ENCODE data around the gene YY1. TPM values are rescaled to one million over a fixed set of nuclear protein-coding genes. Genes with fewer than 3 reads are reported as not detected.
A peak's percentile ranks its signal among the peaks of the same experiment; 100 is the strongest.

YY1 gene
- total and polyA plus RNA-seq, 9 of the 15 experiments (the other 6 are each of a cell fraction or from before 2014, with no cell fraction given), result 20.8 to 74.2 (median 46.7) TPM

- TF ChIP-seq, protein P1, sequence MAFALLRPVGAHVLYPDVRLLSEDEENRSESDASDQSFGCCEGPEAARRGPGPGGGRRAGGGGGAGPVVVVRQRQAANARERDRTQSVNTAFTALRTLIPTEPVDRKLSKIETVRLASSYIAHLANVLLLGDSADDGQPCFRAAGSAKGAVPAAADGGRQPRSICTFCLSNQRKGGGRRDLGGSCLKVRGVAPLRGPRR (CRISPR knock-in tag; IDR thresholded peaks at IDR 0.05), result no peak
- no peak for TF ChIP-seq CGGBP1 (CRISPR knock-in tag; IDR thresholded peaks at IDR 0.05)
- no peak for TF ChIP-seq MTA1 (IDR thresholded peaks at IDR 0.05; ENCODE audit: borderline replicate concordance)
- TF ChIP-seq, protein P2, sequence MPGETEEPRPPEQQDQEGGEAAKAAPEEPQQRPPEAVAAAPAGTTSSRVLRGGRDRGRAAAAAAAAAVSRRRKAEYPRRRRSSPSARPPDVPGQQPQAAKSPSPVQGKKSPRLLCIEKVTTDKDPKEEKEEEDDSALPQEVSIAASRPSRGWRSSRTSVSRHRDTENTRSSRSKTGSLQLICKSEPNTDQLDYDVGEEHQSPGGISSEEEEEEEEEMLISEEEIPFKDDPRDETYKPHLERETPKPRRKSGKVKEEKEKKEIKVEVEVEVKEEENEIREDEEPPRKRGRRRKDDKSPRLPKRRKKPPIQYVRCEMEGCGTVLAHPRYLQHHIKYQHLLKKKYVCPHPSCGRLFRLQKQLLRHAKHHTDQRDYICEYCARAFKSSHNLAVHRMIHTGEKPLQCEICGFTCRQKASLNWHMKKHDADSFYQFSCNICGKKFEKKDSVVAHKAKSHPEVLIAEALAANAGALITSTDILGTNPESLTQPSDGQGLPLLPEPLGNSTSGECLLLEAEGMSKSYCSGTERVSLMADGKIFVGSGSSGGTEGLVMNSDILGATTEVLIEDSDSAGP (CRISPR knock-in tag; IDR thresholded peaks at IDR 0.05), result no peak
- TF ChIP-seq ATF1 (CRISPR knock-in tag; IDR thresholded peaks at IDR 0.05), result no peak
- peak; percentile 5; the same call in 1 of the 2 replicates for TF ChIP-seq ATF1 (tag; IDR thresholded peaks at IDR 0.05)
- no peak for TF ChIP-seq RBM22 (IDR thresholded peaks at IDR 0.05; ENCODE audit: low read depth, low read length, poor library complexity, severe bottlenecking)
- TF ChIP-seq ATF7 (IDR thresholded peaks at IDR 0.05), result no peak
- peak; percentile 74; the same call in 1 of the 2 replicates for TF ChIP-seq NCOA1 (IDR thresholded peaks at IDR 0.05; ENCODE audit: low read depth)
- no peak for TF ChIP-seq ZNF79 (CRISPR knock-in tag; IDR thresholded peaks at IDR 0.05; ENCODE audit: low read depth)
- 0 out of 2 replicates have a peak, but pooled peaks have one; percentile 20 for TF ChIP-seq NFIC (IDR thresholded peaks at IDR 0.05)
- TF ChIP-seq BDP1 (IDR thresholded peaks at IDR 0.05; ENCODE audit: insufficient read depth, insufficient read length), result no peak
- no peak for TF ChIP-seq MAFK (IDR thresholded peaks at IDR 0.05; ENCODE audit: low read length)
- no peak for TF ChIP-seq SAFB (IDR thresholded peaks at IDR 0.05; ENCODE audit: borderline replicate concordance, low read depth, low read length)
- TF ChIP-seq SIN3B (IDR thresholded peaks at IDR 0.05; ENCODE audit: low read depth), result peak; percentile 50; the same call in 1 of the 2 replicates
- TF ChIP-seq PRDM10 (IDR thresholded peaks at IDR 0.05; ENCODE audit: partially characterized antibody), result no peak
- TF ChIP-seq HDGF (IDR thresholded peaks at IDR 0.05), result no peak
- TF ChIP-seq EP300 (IDR thresholded peaks at IDR 0.05; ENCODE audit: low read length), result peak; percentile 33; the same call in 1 of the 2 replicates
- 0 out of 4 replicates have a peak, but pooled peaks of 1 of the 2 experiments have one; percentile 27 for TF ChIP-seq SIX5 (IDR thresholded peaks at IDR 0.05; ENCODE audit: borderline replicate concordance in 1 of 2, insufficient read depth in 1 of 2, low read depth in 1 of 2, low read length in 2 of 2)
- peak; percentile 61 for TF ChIP-seq PCBP1 (IDR thresholded peaks at IDR 0.05; ENCODE audit: low read depth, low read length, poor library complexity, severe bottlenecking)
- TF ChIP-seq CCNT2 (IDR thresholded peaks at IDR 0.05; ENCODE audit: borderline replicate concordance, extremely low read depth, insufficient read length, low read depth, low read length), result peak; percentile 71
- no peak for TF ChIP-seq TAL1 (IDR thresholded peaks at IDR 0.05)
- TF ChIP-seq GATAD2B (IDR thresholded peaks at IDR 0.05; ENCODE audit: borderline replicate concordance), result 0 out of 2 replicates have a peak, but pooled peaks have one; percentile 20
- TF ChIP-seq ASH1L (IDR thresholded peaks at IDR 0.05; ENCODE audit: borderline replicate concordance, low read depth, partially characterized antibody), result no peak
Measured at GRCh38 chr14:100237735-100238418, 1.1 kb upstream of the YY1 start (continued).
